A549 (cell line): ENCODE data around the gene CDC6.

Experiments used
- EP300 ChIP-seq, 2 experiments: fragments of >200 bp; sonication (Bioruptor Twin); formaldehyde crosslinking; IDR thresholded peaks; 2 replicates in 1 of 2; 3 replicates in 1 of 2; pipeline ENCODE4 v1.6.1; 2016 to 2017
- POLR2A ChIP-seq: IDR thresholded peaks from 2 replicates; pipeline ENCODE4 v1.6.1; 2012; ENCODE audit warnings: mild to moderate bottlenecking, low read length
- POLR2AphosphoS2 ChIP-seq: conservative IDR thresholded peaks from 2 replicates; pipeline ENCODE4 v1.6.1; 2012; ENCODE audit warnings: low read length, improper control_type of control experiment, inconsistent platforms
- TF ChIP-seq, protein P1 (sequence below): fragments of >200 bp; sonication (Bioruptor Twin); formaldehyde crosslinking; IDR thresholded peaks from 3 replicates; pipeline ENCODE4 v1.5.1; 2016
- TF ChIP-seq, protein P2 (sequence below): IDR thresholded peaks from 2 replicates; pipeline ENCODE4 v1.6.1; 2012
- TF ChIP-seq, protein P3 (sequence below): IDR thresholded peaks from 2 replicates; pipeline ENCODE4 v1.6.1; 2012

DNA sequence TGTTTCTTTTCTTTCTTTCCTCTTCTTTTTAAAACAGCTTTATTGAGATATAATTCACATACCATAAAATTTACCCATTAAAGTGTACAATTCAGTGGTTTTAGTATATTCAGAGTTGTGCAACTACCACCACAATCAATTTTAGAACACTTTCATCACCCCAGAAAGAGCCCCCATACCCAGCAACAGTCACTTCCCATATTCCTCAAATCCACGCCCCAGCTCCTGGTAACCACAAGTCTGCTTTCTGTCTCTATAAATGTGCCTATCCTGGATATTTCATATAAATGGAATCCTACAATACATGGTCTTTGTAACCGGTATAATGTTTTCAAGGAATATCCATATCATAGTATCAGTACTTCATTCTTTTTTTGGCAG, 40.7 kb downstream of the CDC6 start:
- TF ChIP-seq POLR2AphosphoS2 (no peak), POLR2A (no peak), EP300 (IDR thresholded peaks at IDR 0.05) (no peak)
- TF ChIP-seq, protein P1, sequence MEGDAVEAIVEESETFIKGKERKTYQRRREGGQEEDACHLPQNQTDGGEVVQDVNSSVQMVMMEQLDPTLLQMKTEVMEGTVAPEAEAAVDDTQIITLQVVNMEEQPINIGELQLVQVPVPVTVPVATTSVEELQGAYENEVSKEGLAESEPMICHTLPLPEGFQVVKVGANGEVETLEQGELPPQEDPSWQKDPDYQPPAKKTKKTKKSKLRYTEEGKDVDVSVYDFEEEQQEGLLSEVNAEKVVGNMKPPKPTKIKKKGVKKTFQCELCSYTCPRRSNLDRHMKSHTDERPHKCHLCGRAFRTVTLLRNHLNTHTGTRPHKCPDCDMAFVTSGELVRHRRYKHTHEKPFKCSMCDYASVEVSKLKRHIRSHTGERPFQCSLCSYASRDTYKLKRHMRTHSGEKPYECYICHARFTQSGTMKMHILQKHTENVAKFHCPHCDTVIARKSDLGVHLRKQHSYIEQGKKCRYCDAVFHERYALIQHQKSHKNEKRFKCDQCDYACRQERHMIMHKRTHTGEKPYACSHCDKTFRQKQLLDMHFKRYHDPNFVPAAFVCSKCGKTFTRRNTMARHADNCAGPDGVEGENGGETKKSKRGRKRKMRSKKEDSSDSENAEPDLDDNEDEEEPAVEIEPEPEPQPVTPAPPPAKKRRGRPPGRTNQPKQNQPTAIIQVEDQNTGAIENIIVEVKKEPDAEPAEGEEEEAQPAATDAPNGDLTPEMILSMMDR: no peak
- TF ChIP-seq, protein P2, sequence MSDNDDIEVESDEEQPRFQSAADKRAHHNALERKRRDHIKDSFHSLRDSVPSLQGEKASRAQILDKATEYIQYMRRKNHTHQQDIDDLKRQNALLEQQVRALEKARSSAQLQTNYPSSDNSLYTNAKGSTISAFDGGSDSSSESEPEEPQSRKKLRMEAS: no peak
- TF ChIP-seq, protein P3, sequence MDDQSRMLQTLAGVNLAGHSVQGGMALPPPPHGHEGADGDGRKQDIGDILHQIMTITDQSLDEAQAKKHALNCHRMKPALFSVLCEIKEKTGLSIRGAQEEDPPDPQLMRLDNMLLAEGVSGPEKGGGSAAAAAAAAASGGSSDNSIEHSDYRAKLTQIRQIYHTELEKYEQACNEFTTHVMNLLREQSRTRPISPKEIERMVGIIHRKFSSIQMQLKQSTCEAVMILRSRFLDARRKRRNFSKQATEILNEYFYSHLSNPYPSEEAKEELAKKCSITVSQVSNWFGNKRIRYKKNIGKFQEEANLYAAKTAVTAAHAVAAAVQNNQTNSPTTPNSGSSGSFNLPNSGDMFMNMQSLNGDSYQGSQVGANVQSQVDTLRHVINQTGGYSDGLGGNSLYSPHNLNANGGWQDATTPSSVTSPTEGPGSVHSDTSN: no peak
